A673 (cell line): ENCODE data around the gene HES1. TPM values are rescaled to one million over a fixed set of nuclear protein-coding genes. Genes with fewer than 3 reads are reported as not detected.
"Not testable (repeated sequence)": the region's sequence is repeated elsewhere in the genome, so short reads cannot be mapped to it uniquely, and the experiment has no call there.

Source experiments
- BruUV-seq: library from RNA; stranded (reverse); fragments of 400-500 nt; replicated peaks from 2 replicates; lab custom pipeline; 2021; lab: Mats Ljungman, UMichigan
- CTCF ChIA-PET: fragments of 300-600 bp; sonication (Branson Sonifier 250); formaldehyde crosslinking; loops from one replicate; lab custom pipeline; 2022; ENCODE audit warnings: antibody characterized with exemption; lab: Charles Lee
- POLR2A ChIA-PET: fragments of 300-600 bp; sonication (Branson Sonifier 250); formaldehyde crosslinking; loops from one replicate; lab custom pipeline; 2022; ENCODE audit warnings: antibody characterized with exemption; ENCODE audit not compliant: low non-redundant PET; lab: Charles Lee
- DNase-seq: peaks from one replicate; pipeline ENCODE4 v3.0.0-alpha.2; 2015; ENCODE audit warnings: low spot score
- H3K27ac ChIP-seq: fragments of 200-600 bp; sonication (generic); 2 replicates; pipeline ENCODE4 v1.5.1; 2016; ENCODE audit warnings: mixed run types, low read depth, mild to moderate bottlenecking, mixed read lengths, antibody characterized with exemption, low read length; ENCODE audit not compliant: poor library complexity, severe bottlenecking
- H3K27me3 ChIP-seq: fragments of 200-600 bp; sonication (generic); replicated peaks from 2 replicates; pipeline ENCODE4 v1.6.1; 2017; ENCODE audit warnings: mixed run types, low read depth, mild to moderate bottlenecking, mixed read lengths, antibody characterized with exemption, low read length; ENCODE audit not compliant: insufficient read depth, poor library complexity
- H3K36me3 ChIP-seq: fragments of 200-600 bp; sonication (generic); 2 replicates; pipeline ENCODE4 v1.6.1; 2016; ENCODE audit warnings: mixed run types, mild to moderate bottlenecking, mixed read lengths, antibody characterized with exemption, low read length; ENCODE audit not compliant: insufficient read depth, poor library complexity, severe bottlenecking
- H3K4me1 ChIP-seq: fragments of 200-600 bp; sonication (generic); 2 replicates; pipeline ENCODE4 v1.6.1; 2017; ENCODE audit warnings: mixed run types, mild to moderate bottlenecking, mixed read lengths, antibody characterized with exemption, low read length; ENCODE audit not compliant: insufficient read depth, poor library complexity, severe bottlenecking
- H3K4me3 ChIP-seq: fragments of 200-600 bp; sonication (generic); 2 replicates; pipeline ENCODE4 v1.5.1; 2016; ENCODE audit warnings: low read depth, mixed run types, mild to moderate bottlenecking, mixed read lengths, low read length; ENCODE audit not compliant: poor library complexity, severe bottlenecking
- H3K9me3 ChIP-seq: fragments of 200-600 bp; sonication (generic); 2 replicates; pipeline ENCODE4 v1.6.1; 2016; ENCODE audit warnings: mixed run types, low read depth, mild to moderate bottlenecking, mixed read lengths, antibody characterized with exemption, low read length; ENCODE audit not compliant: poor library complexity, severe bottlenecking
- CTCF ChIP-seq: fragments of 300-800, 200-600 bp; sonication (generic); conservative IDR thresholded peaks from 2 replicates; pipeline ENCODE4 v1.5.1; 2017; ENCODE audit warnings: low read depth, mild to moderate bottlenecking, antibody characterized with exemption, low read length, moderate library complexity, mixed read lengths
- EZH2 ChIP-seq: fragments of 200-600 bp; sonication (generic); IDR thresholded peaks from 2 replicates; pipeline ENCODE4 v1.6.1; 2017; ENCODE audit warnings: borderline replicate concordance, low read depth, mild to moderate bottlenecking, mixed read lengths, antibody characterized with exemption, low read length; ENCODE audit not compliant: poor library complexity, severe bottlenecking
- intact Hi-C: fragments of 100-400 bp; cut with micrococcal nuclease; formaldehyde crosslinking; loops from one replicate; pipeline ENCODE4 v1.10.0; 2022; ENCODE audit not compliant: unreplicated experiment
- total RNA-seq: library from RNA; stranded (reverse); gene quantifications from 2 replicates; pipeline ENCODE4 v1.2.3, GENCODE V29; 2021

HES1 gene
- total RNA-seq, 1 experiment from 2014 or later, result 136 TPM

DNA sequence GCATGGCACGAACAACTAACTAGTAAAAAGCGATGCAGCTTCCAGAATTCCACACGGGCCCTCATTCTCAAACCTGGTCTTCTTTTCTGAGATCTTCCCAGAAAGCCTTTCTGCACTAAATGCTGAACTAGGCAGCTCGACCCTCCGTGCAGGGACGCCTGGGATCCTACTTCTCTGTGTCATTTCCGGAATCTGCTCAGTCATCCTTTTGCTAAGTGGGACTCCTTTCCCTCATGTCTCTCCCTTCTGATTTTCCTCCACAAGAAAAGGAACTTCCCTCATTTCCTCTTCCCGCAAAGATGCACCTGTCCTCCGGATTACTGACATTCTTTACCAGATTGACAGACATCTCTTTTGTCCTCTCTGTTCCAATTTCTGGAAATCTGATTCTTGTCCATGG lies 9.2 kb upstream of the HES1 start:
- TF ChIP-seq CTCF, result no peak
- TF ChIP-seq EZH2, result no peak
- Histone ChIP-seq H3K4me3 (no peak overlapping the region), H3K4me1 (peaks cover 20% of the 10 kb centered on the region), H3K36me3 (no peaks in the 10 kb centered on the region), H3K27me3 (no peaks in the 10 kb centered on the region), H3K9me3 (no peaks in the 10 kb centered on the region), H3K27ac (no peak overlapping the region)
- intact Hi-C loops, result no loop called here
- POLR2A ChIA-PET, result no interaction called here
- CTCF ChIA-PET, result no interaction called here
- no TSS peak for BruUV-seq
- no peak for DNase-seq

- POLR2A ChIA-PET, result no interaction called here
- no peaks in the 10 kb centered on the region for H3K27me3 ChIP-seq
- no peak overlapping the region for H3K27ac ChIP-seq
- intact Hi-C loops, result no loop called here
- no peaks in the 10 kb centered on the region for H3K9me3 ChIP-seq
- H3K36me3 ChIP-seq, result no peaks in the 10 kb centered on the region
- CTCF ChIA-PET, result no interaction called here
- no TSS peak for BruUV-seq
- no peak overlapping the region for H3K4me3 ChIP-seq
- DNase-seq, result no peak
- H3K4me1 ChIP-seq, result peaks cover 24% of the 10 kb centered on the region
- no peak for TF ChIP-seq EZH2
- TF ChIP-seq CTCF, result no peak
These were observed 7.6 kb upstream of the HES1 start for GRCh38 chr3:194128202-194128918.

GRCh38 chr3:194128919-194129295 lies 7.0 kb upstream of the HES1 start:
- H3K27ac ChIP-seq, H3K4me3 ChIP-seq, H3K27me3 ChIP-seq, CTCF ChIA-PET, H3K36me3 ChIP-seq, BruUV-seq, DNase-seq, H3K9me3 ChIP-seq, POLR2A ChIA-PET, intact Hi-C loops: not testable (repeated sequence)
- peaks cover 29% of the 10 kb centered on the region for H3K4me1 ChIP-seq
